Mesenchymal stem cell (in vitro differentiated cells and primary cell): ENCODE measurements around the gene BRSK1.

Source experiments
- DNase-seq: peaks from one replicate; pipeline ENCODE4 v3.0.0-alpha.2; 2013
- H2AFZ ChIP-seq: one replicate; pipeline ENCODE4 v1.6.1; 2013; ENCODE audit warnings: low read depth, mild to moderate bottlenecking, control low read depth, inconsistent platforms, low read length, moderate library complexity
- H2AK5ac ChIP-seq: 2 replicates; pipeline ENCODE4 v1.6.1; 2013; ENCODE audit warnings: low read length, moderate library complexity, mild to moderate bottlenecking, inconsistent platforms; ENCODE audit not compliant: severe bottlenecking
- H2BK120ac ChIP-seq: one replicate; pipeline ENCODE4 v1.6.1; 2013; ENCODE audit warnings: low read depth, mild to moderate bottlenecking, inconsistent platforms, low read length, moderate library complexity
- H2BK12ac ChIP-seq, 2 experiments: one replicate each; pipeline ENCODE4 v1.6.1; 2013; ENCODE audit warnings: inconsistent platforms in 2 of 2, low read length in 2 of 2, mild to moderate bottlenecking in 2 of 2, moderate library complexity in 2 of 2, control low read depth in 1 of 2
- H2BK15ac ChIP-seq: one replicate; pipeline ENCODE4 v1.6.1; 2013; ENCODE audit warnings: mild to moderate bottlenecking, low read depth, inconsistent platforms; ENCODE audit not compliant: poor library complexity, severe bottlenecking
- H2BK5ac ChIP-seq: 2 replicates; pipeline ENCODE4 v1.6.1; 2013; ENCODE audit warnings: low read depth, mild to moderate bottlenecking, low read length, control low read depth, inconsistent platforms; ENCODE audit not compliant: poor library complexity, severe bottlenecking
- H3K14ac ChIP-seq, 2 experiments: one replicate each; pipeline ENCODE4 v1.6.1; 2013; ENCODE audit warnings: inconsistent platforms in 2 of 2, low read length in 2 of 2, control low read depth in 1 of 2, mild to moderate bottlenecking in 1 of 2, moderate library complexity in 1 of 2
- H3K18ac ChIP-seq, 2 experiments: one replicate each; pipeline ENCODE4 v1.6.1; 2013; ENCODE audit warnings: inconsistent platforms in 2 of 2, low read length in 2 of 2, control low read depth in 1 of 2, low read depth in 1 of 2, mild to moderate bottlenecking in 1 of 2
- H3K23ac ChIP-seq, 2 experiments: one replicate each; pipeline ENCODE4 v1.6.1; 2013; ENCODE audit warnings: inconsistent platforms in 2 of 2, low read length in 2 of 2, mild to moderate bottlenecking in 2 of 2, moderate library complexity in 2 of 2, control low read depth in 1 of 2
- H3K27ac ChIP-seq: 2 replicates; pipeline ENCODE4 v1.5.1; 2013; ENCODE audit warnings: mild to moderate bottlenecking, moderate library complexity, low read length, control low read depth, inconsistent platforms; ENCODE audit not compliant: poor library complexity, severe bottlenecking
- H3K27me3 ChIP-seq, 2 experiments: 2 replicates each; pipeline versions ENCODE4 v1.6.1 to v1.7.0; 2013; ENCODE audit warnings: low read length in 2 of 2, mild to moderate bottlenecking in 2 of 2, moderate library complexity in 2 of 2, control low read depth in 1 of 2, inconsistent platforms in 1 of 2; ENCODE audit not compliant: control insufficient read depth in 1 of 2, insufficient read depth in 1 of 2
- H3K36me3 ChIP-seq, 2 experiments: 2 replicates each; pipeline versions ENCODE4 v1.6.1 to v1.7.0; 2013; ENCODE audit warnings: low read length in 2 of 2, control low read depth in 1 of 2, inconsistent platforms in 1 of 2, low read depth in 1 of 2, mild to moderate bottlenecking in 1 of 2; ENCODE audit not compliant: insufficient read depth in 2 of 2, control insufficient read depth in 1 of 2
- H3K4ac ChIP-seq, 2 experiments: one replicate each; pipeline ENCODE4 v1.6.1; 2013; ENCODE audit warnings: inconsistent platforms in 2 of 2, low read length in 2 of 2, mild to moderate bottlenecking in 2 of 2, moderate library complexity in 2 of 2, control low read depth in 1 of 2, low read depth in 1 of 2
- H3K4me1 ChIP-seq: 2 replicates; pipeline ENCODE4 v1.6.1; 2013; ENCODE audit warnings: low read depth, low read length, control low read depth; ENCODE audit not compliant: control insufficient read depth, insufficient read depth
- H3K4me2 ChIP-seq: 2 replicates; pipeline ENCODE4 v1.6.1; 2013; ENCODE audit warnings: low read length, mild to moderate bottlenecking, inconsistent platforms; ENCODE audit not compliant: poor library complexity, severe bottlenecking
- H3K4me3 ChIP-seq, 2 experiments: 2 replicates each; pipeline versions ENCODE4 v1.5.1 to v1.7.0; 2013; ENCODE audit warnings: low read length in 2 of 2, mild to moderate bottlenecking in 2 of 2, control low read depth in 1 of 2, low read depth in 1 of 2; ENCODE audit not compliant: insufficient read depth in 1 of 2
- H3K79me1 ChIP-seq: replicated peaks from 2 replicates; pipeline ENCODE4 v1.6.1; 2013; ENCODE audit warnings: mild to moderate bottlenecking, control low read depth, low read length, inconsistent platforms; ENCODE audit not compliant: poor library complexity, severe bottlenecking
- H3K9ac ChIP-seq: 2 replicates; pipeline ENCODE4 v1.7.0; 2013; ENCODE audit warnings: mild to moderate bottlenecking, low read length, moderate library complexity
- H3K9me3 ChIP-seq: 2 replicates; pipeline ENCODE4 v1.7.0; 2013; ENCODE audit warnings: mild to moderate bottlenecking, low read length; ENCODE audit not compliant: control insufficient read depth
- H4K8ac ChIP-seq: one replicate; pipeline ENCODE4 v1.6.1; 2013; ENCODE audit warnings: inconsistent platforms, mild to moderate bottlenecking, low read length, moderate library complexity
- H4K91ac ChIP-seq: one replicate; pipeline ENCODE4 v1.6.1; 2013; ENCODE audit warnings: mild to moderate bottlenecking, low read length, inconsistent platforms
- WGBS: methylation state at CpG from one replicate; pipeline ENCODE4 v1.1.7; 2013; ENCODE audit warnings: mixed read lengths; 5-methylcytosine and 5-hydroxymethylcytosine counted together

BRSK1 gene

DNA sequence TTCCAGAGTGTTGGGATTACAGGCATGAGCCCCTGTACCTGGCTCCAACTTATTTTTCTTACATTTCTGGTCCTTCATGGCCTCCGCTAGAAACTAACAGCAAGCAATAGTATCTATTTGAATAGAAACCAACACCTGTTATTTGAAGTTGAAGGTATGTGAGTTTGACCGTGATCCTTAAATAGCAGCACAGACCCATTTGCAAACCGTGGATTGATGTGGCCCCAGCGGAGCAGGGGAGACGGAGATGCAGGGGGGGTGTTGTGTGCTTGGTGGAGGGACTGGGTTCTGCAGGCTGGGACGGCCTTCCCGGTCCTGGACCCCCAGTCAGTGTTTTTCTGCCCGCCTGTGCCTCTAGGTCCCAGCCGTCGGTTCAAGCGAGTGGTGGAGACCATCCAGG, 24.5 kb downstream of the BRSK1 start:
- H2BK12ac ChIP-seq: no peak overlapping the region
- WGBS: 93% methylated on average over 4 of the region's 11 CpGs
- no peak overlapping the region for H3K4me3 ChIP-seq
- no peak overlapping the region for H3K18ac ChIP-seq
- H2BK120ac ChIP-seq: no peak overlapping the region
- peaks cover 4% of the 10 kb centered on the region for H3K4me1 ChIP-seq
- DNase-seq: no peak
- no peak overlapping the region for H2BK5ac ChIP-seq
- H4K91ac ChIP-seq: no peak overlapping the region
- no peak overlapping the region for H3K14ac ChIP-seq
- H2AFZ ChIP-seq: no peak overlapping the region
- H3K23ac ChIP-seq: no peak overlapping the region
- peaks cover 40 to 76% of the 10 kb centered on the region in 2 experiments for H3K36me3 ChIP-seq
- H3K27me3 ChIP-seq: no peaks in the 10 kb centered on the region
- no peak overlapping the region for H3K9ac ChIP-seq
- H2BK15ac ChIP-seq: no peak overlapping the region
- no peak overlapping the region for H4K8ac ChIP-seq
- H3K79me1 ChIP-seq: no peaks in the 10 kb centered on the region
- H3K4ac ChIP-seq: no peak overlapping the region
- H3K9me3 ChIP-seq: no peaks in the 10 kb centered on the region
- H3K27ac ChIP-seq: no peak overlapping the region
- H2AK5ac ChIP-seq: no peak overlapping the region
- H3K4me2 ChIP-seq: no peak overlapping the region

DNA sequence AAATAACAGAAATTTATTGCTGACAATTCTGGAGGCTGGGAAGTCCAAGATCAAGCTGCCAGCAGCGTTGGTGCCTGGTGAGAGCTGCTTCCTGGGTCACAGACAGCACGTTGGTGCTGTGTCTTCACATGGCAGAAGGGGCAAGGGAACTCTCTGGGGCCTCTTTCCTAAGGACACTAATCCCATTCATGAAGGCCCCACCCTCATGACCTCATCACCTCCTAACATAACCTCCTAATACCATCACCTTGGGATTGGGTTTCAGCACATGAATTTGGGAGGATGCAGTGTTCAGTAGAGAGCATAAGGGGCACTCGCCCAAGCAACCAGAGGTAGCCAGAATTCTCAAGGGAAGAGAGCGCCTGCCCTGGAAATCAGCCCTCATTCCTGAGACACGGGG, 25.7 kb downstream of the BRSK1 start:
- Histone ChIP-seq H3K4me3 (no peak overlapping the region), H3K14ac (no peak overlapping the region), H3K79me1 (no peaks in the 10 kb centered on the region), H3K4me1 (peaks cover 5% of the 10 kb centered on the region), H3K27me3 (no peaks in the 10 kb centered on the region), H3K4ac (no peak overlapping the region), H3K9me3 (no peaks in the 10 kb centered on the region), H3K4me2 (no peak overlapping the region), H2AK5ac (no peak overlapping the region), H3K36me3 (peaks cover 29 to 65% of the 10 kb centered on the region in 2 experiments), H3K18ac (no peak overlapping the region), H2BK12ac (no peak overlapping the region), H2BK15ac (no peak overlapping the region), H4K8ac (no peak overlapping the region), H3K9ac (no peak overlapping the region), H2BK120ac (no peak overlapping the region), H4K91ac (no peak overlapping the region), H3K23ac (no peak overlapping the region), H3K27ac (no peak overlapping the region), H2AFZ (no peak overlapping the region), H2BK5ac (no peak overlapping the region)
- DNase-seq: no peak
- 94% methylated on average over 5 of the region's 5 CpGs for WGBS

DNA sequence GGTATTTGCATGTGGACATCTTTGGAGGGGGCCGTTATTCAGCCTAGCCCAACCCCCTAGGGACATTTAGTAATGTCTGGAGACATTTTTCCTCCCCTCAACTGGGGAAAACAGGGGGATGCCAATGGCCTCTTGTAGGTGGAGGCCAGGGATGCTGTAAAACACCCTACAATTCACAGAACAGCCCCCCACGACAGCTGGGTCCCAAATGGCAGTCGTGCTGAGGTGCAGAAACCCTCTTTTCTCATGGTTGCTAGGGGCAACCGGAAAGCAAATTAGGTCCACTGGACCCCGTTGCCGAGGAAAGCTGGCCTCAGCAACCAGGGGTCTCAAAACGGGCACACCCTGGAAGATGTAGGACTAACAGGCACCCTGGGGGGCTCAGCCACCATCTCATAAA, 26.7 kb downstream of the BRSK1 start:
- Histone ChIP-seq H3K9me3 (no peaks in the 10 kb centered on the region), H2BK15ac (no peak overlapping the region), H4K8ac (no peak overlapping the region), H4K91ac (no peak overlapping the region), H2AK5ac (no peak overlapping the region), H3K36me3 (peaks cover 26 to 55% of the 10 kb centered on the region in 2 experiments), H3K9ac (no peak overlapping the region), H3K27me3 (no peaks in the 10 kb centered on the region), H3K14ac (no peak overlapping the region), H3K79me1 (no peaks in the 10 kb centered on the region), H3K4me1 (peaks cover 5% of the 10 kb centered on the region), H3K4me2 (no peak overlapping the region), H3K23ac (no peak overlapping the region), H2AFZ (no peak overlapping the region), H2BK120ac (no peak overlapping the region), H3K4me3 (no peak overlapping the region), H2BK5ac (no peak overlapping the region), H3K27ac (no peak overlapping the region), H2BK12ac (no peak overlapping the region), H3K18ac (no peak overlapping the region), H3K4ac (no peak overlapping the region)
- 84% methylated on average over 7 of the region's 7 CpGs for WGBS
- no peak for DNase-seq

DNA sequence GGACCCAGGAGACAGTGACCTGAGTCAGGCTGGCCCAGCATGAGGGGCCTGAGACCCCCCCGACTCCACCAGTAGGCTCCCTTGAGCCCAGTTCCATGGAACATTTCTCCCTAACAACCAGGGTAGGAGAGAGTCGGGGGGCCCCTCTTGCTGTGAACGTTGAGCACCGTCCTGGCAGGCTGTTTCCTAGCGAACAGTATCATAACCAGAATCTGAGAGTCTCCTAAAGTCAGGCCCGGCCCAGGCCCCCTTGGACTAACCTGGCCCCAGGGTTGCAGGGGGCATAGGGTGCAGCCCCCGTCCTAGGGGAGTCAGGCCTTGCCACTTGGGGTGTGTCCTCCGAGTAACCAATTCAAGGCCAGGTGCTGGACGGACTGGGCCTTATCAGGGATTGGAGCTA, 27.6 kb downstream of the BRSK1 start:
- 96% methylated on average over 9 of the region's 9 CpGs for WGBS
- H3K79me1 ChIP-seq: no peaks in the 10 kb centered on the region
- H2AK5ac ChIP-seq: no peak overlapping the region
- no peaks in the 10 kb centered on the region for H3K27me3 ChIP-seq
- no peak overlapping the region for H2BK5ac ChIP-seq
- peaks cover 18 to 49% of the 10 kb centered on the region in 2 experiments for H3K36me3 ChIP-seq
- DNase-seq: no peak
- no peak overlapping the region for H3K27ac ChIP-seq
- H3K14ac ChIP-seq: no peak overlapping the region
- no peak overlapping the region for H3K18ac ChIP-seq
- H3K4ac ChIP-seq: no peak overlapping the region
- no peak overlapping the region for H4K8ac ChIP-seq
- H2BK15ac ChIP-seq: no peak overlapping the region
- peaks cover 5% of the 10 kb centered on the region for H3K4me1 ChIP-seq
- no peak overlapping the region for H3K23ac ChIP-seq
- H3K4me3 ChIP-seq: no peak overlapping the region
- H3K9ac ChIP-seq: no peak overlapping the region
- no peak overlapping the region for H3K4me2 ChIP-seq
- H2AFZ ChIP-seq: no peak overlapping the region
- no peak overlapping the region for H2BK120ac ChIP-seq
- H4K91ac ChIP-seq: no peak overlapping the region
- no peak overlapping the region for H2BK12ac ChIP-seq
- H3K9me3 ChIP-seq: peaks cover 3% of the 10 kb centered on the region
